Medulla oblongata (tissue), 1 donor: ENCODE data around the gene USP44.
"Not testable (repeated sequence)": the region's sequence is repeated elsewhere in the genome, so short reads cannot be mapped to it uniquely, and the experiment has no call there.

ENCODE experiments used
- DNase-seq: peaks from one replicate; pipeline ENCODE4 v3.0.0-alpha.2; 2015; ENCODE audit errors: extremely low spot score

USP44 gene

GRCh38 chr12:95551305-95551704 lies at the start of gene USP44:
USP44 (minus strand) TSS chr12:95551476; CDS start chr12:95534256, 17,220 bp downstream.
- DNase-seq: no peak

- no peak for DNase-seq
These were observed 49.3 kb upstream of the USP44 start for GRCh38 chr12:95600567-95600966.

GRCh38 chr12:95599880-95600279 lies 48.6 kb upstream of the USP44 start:
- DNase-seq: no peak

GRCh38 chr12:95594136-95594535 lies 42.9 kb upstream of the USP44 start:
- DNase-seq: no peak

- no peak for DNase-seq
These were observed 42.1 kb upstream of the USP44 start for GRCh38 chr12:95593266-95593871.

GRCh38 chr12:95591731-95592130 lies 40.5 kb upstream of the USP44 start:
- no peak for DNase-seq

GRCh38 chr12:95590775-95591174 lies 39.5 kb upstream of the USP44 start:
- DNase-seq: no peak

GRCh38 chr12:95583933-95584332 lies 32.7 kb upstream of the USP44 start:
- no peak for DNase-seq

GRCh38 chr12:95582230-95583058 lies 31.2 kb upstream of the USP44 start:
- peak; percentile 42 for DNase-seq

GRCh38 chr12:95577820-95578219 lies 26.5 kb upstream of the USP44 start:
- no peak for DNase-seq

- DNase-seq: peak; percentile 78
These were observed 23.6 kb upstream of the USP44 start for GRCh38 chr12:95574799-95575452.

GRCh38 chr12:95573951-95574576 lies 22.8 kb upstream of the USP44 start:
- DNase-seq: no peak

- DNase-seq: no peak
These were observed 20.1 kb upstream of the USP44 start for GRCh38 chr12:95571369-95571768.

- DNase-seq: not testable (repeated sequence)
These were observed 16.8 kb upstream of the USP44 start for GRCh38 chr12:95568045-95568444.

- DNase-seq: no peak
These were observed 6.3 kb upstream of the USP44 start for GRCh38 chr12:95557625-95558024.

GRCh38 chr12:95554532-95555071 lies 3.3 kb upstream of the USP44 start:
- no peak for DNase-seq

- no peak for DNase-seq
These were observed 2.1 kb upstream of the USP44 start for GRCh38 chr12:95553197-95553943.

- no peak for DNase-seq
These were observed 739 bp upstream of the USP44 start for GRCh38 chr12:95551913-95552516.

GRCh38 chr12:95549392-95550084 lies 1.7 kb downstream of the USP44 start:
- no peak for DNase-seq
